NCI-H69 (cell line): ENCODE measurements around the gene DEDD2.
A peak's percentile ranks its signal among the peaks of the same experiment; 100 is the strongest.

Experiments used
- DNase-seq: peaks from one replicate; lab custom pipeline; 2025; lab: John Stamatoyannopoulos, UW

DEDD2 gene

DNA sequence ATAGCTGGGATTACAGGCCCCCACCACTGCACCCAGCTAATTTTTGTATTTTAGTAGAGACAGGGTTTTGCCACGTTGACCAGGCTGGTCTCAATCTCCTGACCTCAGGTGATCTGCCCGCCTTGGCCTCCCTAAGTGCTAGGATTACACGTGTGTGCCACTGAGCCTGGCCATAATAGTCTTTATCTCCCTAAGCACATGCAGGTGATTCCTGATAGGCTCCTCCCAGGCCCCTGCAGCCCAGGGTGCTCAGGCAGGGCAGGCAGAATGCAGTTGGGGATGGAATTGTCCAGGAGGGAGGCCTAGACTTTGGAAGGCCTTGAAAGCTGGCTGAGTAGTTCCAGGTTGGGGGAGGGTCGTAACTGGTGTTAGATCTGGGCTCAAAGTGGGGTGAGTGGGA, 11.2 kb upstream of the DEDD2 start:
- no peak for DNase-seq

DNA sequence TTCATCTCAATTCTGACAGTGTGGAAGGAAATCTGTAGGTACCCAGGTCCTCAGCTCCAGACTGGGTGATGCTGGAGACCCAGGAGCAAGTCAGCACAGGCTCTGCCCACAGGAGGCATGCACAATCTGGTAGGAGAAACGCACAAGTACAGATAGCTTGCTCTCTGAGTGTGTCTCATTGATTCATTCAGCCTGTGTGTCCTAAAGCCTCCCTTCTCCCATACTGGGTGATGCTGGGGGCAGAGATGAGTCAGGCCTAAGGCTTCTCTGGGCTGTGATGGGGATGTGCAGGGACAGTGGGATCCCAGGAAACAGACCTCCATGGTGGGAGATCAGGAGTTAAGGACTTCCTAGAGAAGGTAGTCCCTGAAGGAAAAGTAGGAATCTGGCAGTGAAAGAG, 9.4 kb upstream of the DEDD2 start:
- no peak for DNase-seq

DNA sequence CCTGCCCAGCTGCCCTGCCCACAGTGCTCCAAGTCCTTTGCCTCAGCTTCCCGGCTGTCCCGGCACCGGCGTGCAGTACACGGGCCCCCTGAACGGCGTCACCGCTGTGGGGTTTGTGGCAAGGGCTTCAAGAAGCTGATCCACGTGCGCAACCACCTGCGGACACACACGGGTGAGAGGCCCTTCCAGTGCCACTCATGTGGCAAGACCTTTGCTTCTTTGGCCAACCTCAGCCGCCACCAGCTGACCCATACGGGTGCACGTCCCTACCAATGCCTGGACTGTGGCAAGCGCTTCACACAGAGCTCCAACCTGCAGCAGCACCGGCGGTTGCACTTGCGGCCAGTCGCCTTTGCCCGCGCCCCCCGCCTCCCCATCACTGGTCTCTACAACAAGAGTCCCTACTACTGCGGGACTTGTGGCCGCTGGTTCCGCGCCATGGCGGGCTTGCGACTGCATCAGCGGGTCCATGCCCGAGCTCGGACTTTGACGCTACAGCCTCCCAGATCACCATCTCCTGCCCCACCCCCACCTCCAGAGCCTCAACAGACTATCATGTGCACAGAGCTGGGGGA, 8.3 kb upstream of the DEDD2 start:
- no peak for DNase-seq

DNA sequence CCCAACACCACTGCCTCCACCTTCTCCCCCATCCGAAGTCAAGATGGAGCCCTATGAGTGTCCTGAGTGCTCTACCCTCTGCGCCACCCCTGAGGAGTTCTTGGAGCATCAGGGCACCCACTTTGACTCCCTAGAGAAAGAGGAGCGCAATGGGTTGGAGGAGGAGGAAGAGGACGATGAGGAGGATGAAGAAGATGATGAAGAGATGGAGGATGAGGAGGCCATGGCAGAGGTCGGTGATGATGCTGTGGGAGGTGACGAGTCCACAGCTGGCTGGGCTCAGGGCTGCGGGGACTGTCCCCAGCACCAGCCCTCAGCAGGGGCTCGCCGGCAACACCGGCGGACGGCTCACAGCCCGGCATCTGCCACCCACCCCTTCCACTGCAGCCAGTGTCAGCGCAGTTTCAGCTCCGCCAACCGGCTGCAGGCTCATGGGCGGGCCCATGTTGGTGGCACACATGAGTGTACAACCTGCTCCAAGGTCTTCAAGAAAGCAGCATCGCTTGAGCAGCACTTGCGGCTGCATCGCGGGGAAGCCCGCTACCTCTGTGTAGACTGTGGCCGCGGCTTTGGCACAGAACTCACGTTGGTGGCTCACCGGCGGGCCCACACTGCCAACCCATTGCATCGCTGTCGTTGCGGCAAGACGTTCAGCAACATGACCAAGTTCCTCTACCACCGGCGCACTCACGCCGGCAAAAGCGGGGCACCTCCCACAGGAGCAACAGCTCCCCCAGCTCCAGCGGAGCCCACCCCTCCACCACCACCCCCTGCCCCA, 7.7 kb upstream of the DEDD2 start:
- no peak for DNase-seq

DNA sequence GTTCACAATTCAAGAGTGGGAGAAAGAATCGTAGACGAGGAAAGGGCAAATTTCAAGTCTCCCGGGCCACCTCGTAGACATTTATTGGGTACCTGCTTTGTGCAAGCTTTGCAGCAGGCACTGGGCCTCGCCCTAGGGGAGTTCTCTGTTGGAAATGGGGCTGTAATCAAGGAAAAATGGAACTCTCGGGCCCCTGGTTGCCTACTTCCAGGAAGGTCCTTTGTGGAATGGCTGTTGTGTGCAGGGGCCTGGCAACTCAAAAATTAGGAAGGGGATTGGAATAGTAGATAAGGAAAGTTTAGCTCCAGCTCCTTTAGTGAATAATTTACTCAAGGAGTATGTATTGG, 3.2 kb upstream of the DEDD2 start:
- no peak for DNase-seq

DNA sequence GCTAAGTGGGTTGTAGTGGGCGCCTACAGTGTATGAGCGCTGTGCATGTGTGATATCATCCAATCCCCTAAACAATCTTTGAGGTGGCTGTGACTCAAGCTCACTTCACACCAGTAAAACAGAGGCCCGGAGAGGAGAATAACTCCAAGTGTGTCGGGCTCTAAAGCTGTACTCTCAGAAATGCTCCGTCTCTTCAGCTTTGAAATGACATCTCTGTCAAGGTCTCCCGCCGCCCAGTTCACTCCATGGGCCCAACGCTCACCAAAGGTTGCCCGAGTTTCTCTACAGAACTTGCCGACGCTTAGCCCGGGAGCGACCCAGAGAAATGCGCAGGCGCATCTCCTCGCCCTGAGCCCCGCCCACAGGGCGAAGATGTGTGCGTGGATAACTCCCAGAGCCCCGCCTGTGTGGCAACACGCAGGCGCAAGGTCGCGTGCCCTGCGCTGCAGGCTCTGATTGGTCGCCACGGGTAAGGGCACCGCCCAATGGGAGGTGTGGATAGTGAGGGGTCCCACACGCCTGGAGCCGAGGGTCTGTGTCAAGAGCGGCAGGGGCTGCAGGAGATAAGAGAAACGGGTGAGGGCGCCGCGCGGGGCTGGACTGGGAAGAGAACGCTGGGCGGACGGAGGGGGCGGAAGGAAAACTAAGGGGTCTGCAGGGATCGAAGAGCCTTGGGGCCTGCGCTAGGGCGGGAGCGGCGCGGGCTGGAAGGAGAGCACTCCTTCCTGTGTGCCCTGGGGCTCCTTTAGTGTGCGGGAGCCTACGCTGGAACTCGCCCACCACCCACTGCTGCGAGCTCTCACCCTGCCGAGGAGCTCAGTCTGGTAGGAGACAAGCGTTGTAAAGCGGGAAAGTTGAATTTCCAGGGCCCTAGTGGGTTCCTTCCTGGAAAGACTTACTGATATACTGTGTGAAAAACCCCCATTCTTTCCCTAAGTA, 2.6 kb upstream of the DEDD2 start, which contains the start of gene ZNF526:
TSS of gene ZNF526 (plus strand) at position 501 of the 939 bp plus-strand sequence. CDS start 4,092 bp downstream, outside the sequence.
- DNase-seq: peak; percentile 99

DNA sequence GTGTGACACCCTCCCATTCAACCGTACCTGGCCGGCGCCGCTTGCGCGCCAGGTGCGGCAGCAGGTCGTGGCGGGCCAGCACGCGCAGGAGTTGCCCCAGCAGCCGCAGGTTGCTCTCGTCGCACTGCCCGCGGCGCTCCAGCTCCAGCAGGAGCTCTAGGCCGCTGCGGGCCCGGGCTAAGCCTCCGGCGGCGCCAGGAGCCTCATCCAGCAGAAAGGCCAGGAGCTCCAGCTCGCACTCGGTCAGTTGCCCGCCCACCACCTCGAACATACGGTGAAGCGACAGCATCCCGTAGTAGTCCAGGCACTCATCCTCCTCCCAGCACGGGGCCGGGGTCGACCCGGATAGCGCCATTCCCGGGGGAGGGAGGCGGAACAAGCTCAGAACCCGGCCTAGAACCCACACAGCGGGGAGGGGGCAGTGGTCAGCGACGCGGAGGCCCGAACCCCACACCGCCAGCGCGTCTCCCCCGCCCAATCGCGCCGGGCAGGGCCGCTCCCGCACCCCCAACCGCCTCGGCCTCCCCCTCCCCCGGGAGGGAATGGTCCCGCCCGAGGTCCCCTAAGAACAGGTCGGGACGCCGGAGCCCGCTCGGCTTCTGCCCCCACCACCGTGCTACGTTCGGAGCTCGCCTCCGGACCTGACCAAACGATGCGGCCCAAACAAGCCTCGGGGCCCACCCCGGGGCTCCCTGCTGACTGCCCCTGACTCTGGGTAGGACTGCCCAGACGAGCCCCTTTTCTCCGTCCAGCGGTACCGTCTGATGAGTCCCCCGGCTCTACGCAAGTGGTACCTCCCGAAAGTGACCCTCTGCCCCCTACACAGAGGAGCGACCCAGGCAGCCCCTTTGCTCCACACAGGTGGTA, 591 bp downstream of the DEDD2 start:
- peak; percentile 78 for DNase-seq

DNA sequence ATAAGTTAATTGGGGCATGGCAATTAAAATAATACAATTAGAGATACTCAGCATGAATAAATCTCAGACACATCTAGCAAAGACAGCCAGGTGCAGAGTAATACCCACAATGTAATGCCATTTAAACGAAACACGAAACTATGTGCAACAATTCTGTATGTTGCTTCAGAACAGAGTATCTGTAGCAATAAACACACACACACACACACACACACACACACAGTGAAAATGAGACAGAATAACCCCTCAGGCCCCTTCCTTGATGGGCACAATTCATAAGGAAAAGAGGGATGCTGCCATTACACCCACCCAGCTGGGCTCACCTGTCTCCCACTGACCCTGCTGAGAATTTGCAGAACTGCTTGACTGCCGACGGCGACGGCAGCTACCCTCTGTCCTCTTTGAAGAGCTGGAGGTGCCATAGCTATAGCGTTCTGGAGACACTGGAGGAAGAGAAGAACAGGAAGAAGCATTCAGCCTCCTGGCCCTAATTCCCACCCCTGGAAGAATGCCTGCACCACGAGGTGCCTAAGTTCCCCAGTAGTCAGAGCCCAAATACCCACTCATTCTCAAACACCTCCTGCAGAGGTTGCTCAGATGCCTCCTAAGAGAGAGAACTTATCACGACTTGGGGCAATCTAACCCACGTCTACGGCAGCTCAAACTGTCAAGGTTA, 2.5 kb downstream of the DEDD2 start:
- no peak for DNase-seq

DNA sequence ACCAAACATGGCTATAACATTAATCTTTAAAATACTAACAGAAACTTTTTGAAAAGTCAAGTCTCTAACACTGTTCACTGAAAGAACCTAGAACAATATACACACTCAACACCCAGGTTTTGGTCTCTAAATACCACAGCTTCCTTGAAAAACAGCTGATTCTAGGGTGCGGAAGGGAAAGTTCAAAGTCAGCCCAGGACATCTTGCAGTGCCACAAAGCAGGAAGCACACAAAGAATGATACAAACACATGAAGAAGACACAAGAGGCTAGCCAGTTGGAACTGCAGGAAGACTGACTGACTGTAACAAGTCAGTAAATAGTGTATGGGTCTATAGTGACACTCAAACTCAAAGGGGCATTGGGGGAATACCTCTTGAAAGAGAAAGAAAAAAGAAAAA, 4.6 kb downstream of the DEDD2 start:
- no peak for DNase-seq

DNA sequence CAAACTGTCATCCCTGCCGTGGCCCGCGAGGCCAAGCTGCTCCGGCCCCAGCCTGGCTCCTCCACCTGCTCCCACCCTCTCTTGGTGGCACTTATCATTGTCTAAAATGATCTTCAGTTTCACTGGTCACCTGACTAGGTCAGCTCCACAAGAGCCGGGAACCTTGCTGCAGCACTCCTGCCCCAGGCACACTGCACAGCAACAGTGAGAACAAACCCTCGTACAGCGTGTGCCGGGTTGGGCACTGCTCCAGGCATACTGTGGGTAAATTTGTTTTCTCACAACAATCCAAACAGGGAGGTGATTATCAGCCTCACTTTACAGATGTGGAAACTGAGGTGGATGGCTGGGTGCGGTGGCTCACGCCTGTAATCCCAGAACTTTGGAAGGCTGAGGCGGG, 8.9 kb downstream of the DEDD2 start:
- no peak for DNase-seq

DNA sequence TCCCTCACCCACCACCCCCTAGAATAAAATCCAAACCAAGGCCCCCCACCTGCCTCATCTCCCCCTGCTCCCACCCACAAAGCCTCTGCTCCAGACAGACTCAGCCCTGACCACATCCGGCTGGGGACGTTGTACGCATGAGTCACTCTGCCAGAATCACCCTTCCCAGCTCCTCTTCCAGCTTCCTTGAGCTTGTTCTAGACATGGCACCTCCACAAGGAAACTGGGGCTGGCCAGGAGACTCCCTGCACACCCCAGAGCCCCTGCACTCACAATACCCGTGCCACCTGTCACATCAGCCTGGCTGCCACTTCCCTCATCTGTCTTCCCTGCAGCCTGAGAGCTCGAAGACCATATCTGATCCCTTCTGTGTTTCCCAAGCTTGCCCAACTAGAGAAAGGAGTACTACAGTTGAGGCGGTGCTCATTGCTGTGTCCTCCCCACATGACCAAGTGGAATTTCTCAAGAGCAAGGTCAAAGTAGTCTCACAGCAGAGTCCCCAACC, 9.7 kb downstream of the DEDD2 start:
- no peak for DNase-seq

DNA sequence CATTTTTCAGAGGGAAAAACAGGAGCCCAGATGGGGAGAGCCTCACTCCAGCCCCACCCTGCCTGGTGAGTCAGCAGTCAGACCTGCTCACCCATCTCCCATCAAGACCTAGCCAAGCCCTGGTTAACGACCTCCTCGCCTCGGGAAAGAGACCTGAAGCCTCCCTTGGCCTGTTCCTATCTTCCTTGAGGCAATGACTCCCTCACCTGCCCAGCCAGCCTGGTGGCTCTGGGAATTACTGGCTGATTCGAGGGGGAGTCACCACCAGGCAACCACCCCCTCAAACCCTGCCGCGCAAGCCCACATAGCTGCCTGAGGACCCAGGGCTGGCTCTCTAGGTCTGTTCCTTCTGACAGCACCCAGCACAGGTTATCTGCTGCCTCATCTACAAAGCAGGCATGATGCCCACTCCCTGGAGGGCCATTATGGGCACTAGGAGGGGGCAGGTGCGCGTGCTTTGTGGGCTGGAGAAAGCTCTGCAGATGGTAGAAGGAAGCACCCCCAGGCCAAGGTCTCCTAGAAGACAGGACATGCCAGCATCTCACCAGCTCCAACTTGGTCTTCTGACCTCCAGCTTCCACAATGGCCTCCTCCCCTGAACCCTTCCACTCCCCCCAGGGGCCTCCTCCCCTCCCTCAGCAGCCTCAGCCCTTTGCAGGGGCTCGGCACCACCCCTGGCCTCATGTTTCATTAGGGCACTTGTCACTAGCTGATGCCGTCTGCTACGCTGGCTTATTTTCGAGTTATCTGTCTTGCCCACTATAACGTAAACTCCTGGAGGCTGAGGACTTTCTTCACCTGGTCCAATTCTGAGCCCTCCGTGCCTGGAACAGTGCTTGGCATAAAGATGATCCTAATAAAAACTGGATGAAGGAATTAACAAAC, 10.4 kb downstream of the DEDD2 start:
- no peak for DNase-seq

DNA sequence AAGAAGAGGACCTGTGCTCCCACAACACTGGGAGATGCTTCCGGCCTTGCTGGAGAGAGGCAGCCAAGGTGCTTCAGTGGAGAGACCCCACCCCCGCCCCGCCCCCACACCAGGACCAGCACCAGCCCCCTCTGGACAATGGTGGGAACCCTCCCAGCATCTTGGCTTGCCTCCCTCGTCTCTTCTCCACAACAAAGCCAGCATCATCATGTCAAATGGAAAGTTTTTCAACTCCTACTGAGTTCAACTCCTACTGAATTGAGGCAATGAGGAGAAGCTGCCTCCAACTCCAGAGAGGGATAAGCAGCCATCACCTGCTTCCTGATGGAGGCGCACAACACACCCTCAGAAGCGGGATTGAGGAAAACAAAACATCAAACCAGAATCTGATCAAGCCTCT, 12.8 kb downstream of the DEDD2 start:
- DNase-seq: no peak

DNA sequence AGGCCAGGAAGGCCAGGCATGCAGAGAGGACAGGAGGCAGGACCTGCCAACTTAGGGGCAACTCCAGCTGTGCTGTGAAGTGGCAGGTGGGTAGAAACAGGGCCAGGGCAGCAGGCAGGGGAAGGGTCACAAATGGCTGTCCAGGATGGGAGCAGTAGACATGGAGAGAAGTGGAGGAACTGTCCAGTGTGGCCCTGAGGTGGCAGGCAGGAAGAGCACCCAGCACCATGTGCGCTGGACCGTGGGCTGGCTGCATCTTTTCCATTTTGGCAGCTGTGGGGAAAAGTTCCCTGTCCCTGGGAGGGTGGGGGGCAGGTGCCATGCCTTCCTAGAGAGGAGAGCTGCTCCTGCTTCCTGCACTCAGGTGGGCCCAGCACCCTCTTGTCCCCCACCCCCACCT, 13.8 kb downstream of the DEDD2 start:
- DNase-seq: no peak

DNA sequence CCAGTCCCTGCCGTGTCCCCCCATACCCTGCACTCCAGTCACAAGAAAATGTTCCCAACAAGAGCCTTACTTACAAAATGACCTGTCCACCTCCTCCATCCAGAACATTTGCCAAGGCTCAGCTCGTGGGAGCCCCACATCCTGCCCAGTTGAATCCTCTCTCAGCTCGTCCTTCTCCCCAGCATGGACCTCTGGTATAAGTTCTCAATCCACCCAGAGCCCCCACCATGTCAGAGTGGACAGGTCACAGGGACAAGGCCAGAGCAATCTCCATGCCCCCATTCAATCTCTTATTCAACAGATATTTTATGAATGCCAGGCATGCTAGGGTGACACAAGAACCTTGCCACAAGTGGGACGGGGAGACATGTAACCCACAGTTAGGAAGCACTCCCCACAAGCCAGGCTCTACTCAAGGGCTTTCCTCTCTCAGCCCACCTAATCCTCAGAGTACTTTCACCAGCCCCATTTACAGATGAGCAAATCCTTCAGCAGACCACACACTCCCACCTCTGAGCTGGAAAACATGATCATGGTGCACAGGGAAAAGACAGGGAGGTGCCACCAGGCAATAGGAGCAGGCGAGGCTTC, 15.1 kb downstream of the DEDD2 start:
- no peak for DNase-seq

DNA sequence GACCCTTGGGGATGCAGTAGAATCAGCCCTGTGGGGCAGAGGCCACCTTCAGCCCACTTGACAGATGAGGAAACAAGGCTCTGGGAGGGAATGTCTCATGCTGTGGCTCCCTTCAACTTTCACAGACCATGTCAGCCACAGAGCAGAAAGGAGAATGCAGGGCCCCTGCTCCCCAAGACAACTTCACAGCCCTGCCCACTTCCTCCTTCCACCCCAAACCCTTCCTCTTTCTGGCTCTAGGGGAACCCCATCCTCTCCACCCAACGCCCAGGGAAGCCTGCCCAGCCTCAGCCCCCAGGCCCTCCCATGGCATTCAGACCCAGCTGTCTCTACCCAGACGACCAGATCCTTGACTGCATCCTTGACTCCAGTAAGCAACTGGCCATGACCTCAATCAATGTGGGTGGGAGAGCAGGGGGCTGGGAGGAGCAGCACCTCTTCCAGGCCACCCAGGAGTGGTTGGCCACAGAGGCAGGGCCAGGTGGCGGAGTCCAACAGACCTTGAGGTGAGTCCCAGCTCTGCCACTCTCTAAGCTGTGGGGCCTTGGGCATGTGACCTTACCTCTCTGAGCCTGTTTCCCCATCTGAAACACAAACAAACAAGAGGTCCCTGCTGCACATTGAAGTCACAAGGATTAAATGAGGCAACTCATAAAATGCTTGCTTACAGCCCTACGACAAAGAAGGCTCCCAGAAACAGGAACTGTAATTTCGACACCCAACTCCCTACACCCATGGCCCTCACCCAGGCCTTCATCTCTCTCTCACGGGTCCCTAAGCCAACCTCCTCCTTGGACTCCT, 15.8 kb downstream of the DEDD2 start:
- no peak for DNase-seq

DNA sequence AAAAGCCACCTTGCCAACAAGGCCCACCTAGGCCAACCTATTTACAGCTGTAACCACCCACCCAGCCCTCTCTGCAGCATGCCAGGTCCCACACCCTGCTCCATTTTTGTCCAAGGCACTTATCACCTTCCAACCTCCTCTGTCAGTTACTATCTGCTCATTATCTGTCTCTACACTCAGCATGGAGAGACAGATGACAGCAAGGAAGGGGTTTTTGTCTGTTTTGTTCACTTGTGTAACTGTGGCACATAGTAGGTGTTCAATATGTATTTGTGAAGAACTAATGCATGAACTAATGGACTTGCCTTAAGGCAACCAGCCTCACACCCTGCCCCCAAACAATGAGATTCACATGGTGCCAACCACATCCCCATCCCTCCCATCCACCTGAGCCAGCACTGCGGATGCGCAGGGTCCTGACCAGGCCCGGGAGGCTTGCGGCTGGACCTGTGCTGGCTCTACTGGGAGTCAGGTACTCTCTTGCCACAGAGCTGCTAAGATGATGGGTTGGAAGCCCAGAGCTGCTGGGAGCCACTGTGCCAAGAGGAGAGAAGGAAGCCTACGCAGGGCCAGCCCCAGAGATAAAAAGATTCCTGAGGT, 17.3 kb downstream of the DEDD2 start:
- DNase-seq: no peak

DNA sequence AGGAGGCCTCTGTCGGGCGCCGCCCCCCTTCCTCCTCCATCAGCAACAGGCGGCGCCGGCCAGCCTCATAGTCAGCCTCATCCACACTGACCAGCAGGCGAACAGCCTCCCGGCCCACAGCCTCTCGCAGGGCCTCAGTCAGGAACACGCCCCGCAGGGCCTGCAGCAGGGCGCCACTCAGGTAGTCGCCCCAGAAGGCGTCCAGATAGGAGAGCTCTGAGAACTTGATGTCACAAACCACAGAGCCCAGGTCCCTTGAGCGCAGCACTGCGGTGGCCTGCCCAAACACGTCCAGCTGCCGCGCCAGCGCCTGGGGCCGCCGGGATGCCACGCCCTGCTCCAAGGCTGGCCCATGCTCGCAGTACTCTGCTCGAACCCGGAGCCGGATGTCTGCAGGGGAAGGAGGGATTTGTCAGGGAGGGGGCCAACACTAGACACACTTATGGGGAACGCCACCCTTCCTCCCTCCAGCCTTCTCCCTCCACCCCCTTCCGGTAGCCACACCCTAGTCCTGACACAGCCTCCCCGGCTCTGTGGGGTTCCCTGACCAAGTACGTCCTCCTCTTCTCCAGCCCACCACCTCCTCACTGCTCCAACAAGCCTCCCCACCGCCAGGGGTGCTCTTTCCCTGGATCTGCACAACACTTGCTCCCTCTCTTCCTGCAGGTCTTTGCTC, 17.9 kb downstream of the DEDD2 start:
- DNase-seq: no peak
